HCT116 (cell line): Measurements from ENCODE around the gene HOXD8. TPM values are rescaled to one million over a fixed set of nuclear protein-coding genes. Genes with fewer than 3 reads are reported as not detected.

Experiments used
- ATAC-seq: fragments of 200-7000 bp; cut with Tn5 transposase; 2 replicates; pipeline ENCODE4 v1.9.1; 2020; ENCODE audit warnings: mild to moderate bottlenecking, moderate library complexity
- BruUV-seq: library from RNA; stranded (reverse); fragments of 400-500 nt; replicated peaks from 2 replicates; lab custom pipeline; 2021; lab: Mats Ljungman, UMichigan
- CTCF ChIA-PET: fragments of 300-600 bp; sonication (Branson Sonifier 250); formaldehyde crosslinking; loops from one replicate; lab custom pipeline; 2021; ENCODE audit warnings: antibody characterized with exemption; lab: Charles Lee
- POLR2A ChIA-PET: fragments of 300-600, 350-600 bp; sonication (Branson Sonifier 250); formaldehyde crosslinking; loops from one replicate; lab custom pipeline; 2021; ENCODE audit warnings: antibody characterized with exemption; lab: Charles Lee
- RAD21 ChIA-PET, 2 experiments: fragments of 300-600 bp; sonication (Branson Sonifier 250); formaldehyde crosslinking; loops; one replicate each; lab custom pipeline; 2023; ENCODE audit warnings: low total read pairs in 2 of 2; ENCODE audit not compliant: uncharacterized antibody in 2 of 2, unreplicated experiment in 2 of 2, low non-redundant PET in 1 of 2; lab: Charles Lee
- DNase-seq: peaks from one replicate; pipeline ENCODE4 v3.0.0-alpha.2; 2010; ENCODE audit warnings: low read depth, low spot score
- H2AFZ ChIP-seq: fragments of 200-600 bp; shearing (Covaris generic), sonication (generic); 2 replicates; pipeline ENCODE4 v1.6.1; 2017; ENCODE audit warnings: low read depth, mixed run types, mixed read lengths, antibody characterized with exemption, low read length; ENCODE audit not compliant: poor library complexity, severe bottlenecking
- H3K27ac ChIP-seq: 2 replicates; pipeline ENCODE4 v1.5.1; 2012; ENCODE audit warnings: low read depth, low read length
- H3K27me3 ChIP-seq: fragments of 200-600 bp; sonication (generic); 2 replicates; pipeline ENCODE4 v1.6.1; 2016; ENCODE audit warnings: mixed run types, low read length, mixed read lengths; ENCODE audit not compliant: insufficient read depth
- H3K36me3 ChIP-seq, 2 experiments: fragments of 200-500 bp in 1 of 2; fragments of 200-600 bp in 1 of 2; sonication (Bioruptor generic) in 1 of 2; sonication (generic) in 1 of 2; 2 replicates each; pipeline versions ENCODE4 v1.5.1 to v1.6.1; 2014 to 2016; ENCODE audit warnings: low read length in 2 of 2, inconsistent platforms in 1 of 2, mixed read lengths in 1 of 2, mixed run types in 1 of 2; ENCODE audit not compliant: insufficient read depth in 2 of 2, control insufficient read depth in 1 of 2
- H3K4me1 ChIP-seq, 2 experiments: fragments of 200-600 bp in 1 of 2; sonication (generic) in 1 of 2; 2 replicates each; pipeline versions ENCODE4 v1.5.1 to v1.6.1; 2012 to 2017; ENCODE audit warnings: low read length in 2 of 2, inconsistent platforms in 1 of 2, mild to moderate bottlenecking in 1 of 2, mixed read lengths in 1 of 2, mixed run types in 1 of 2, moderate library complexity in 1 of 2; ENCODE audit not compliant: insufficient read depth in 2 of 2, control insufficient read depth in 1 of 2
- H3K4me2 ChIP-seq: fragments of 200-600 bp; sonication (generic); 2 replicates; pipeline ENCODE4 v1.6.1; 2017; ENCODE audit warnings: mixed run types, low read length, mixed read lengths
- H3K4me3 ChIP-seq, 2 experiments: fragments of 200-600 bp in 1 of 2; sonication (generic) in 1 of 2; replicated peaks in 1 of 2; 2 replicates each; pipeline ENCODE4 v1.5.1; 2011 to 2016; ENCODE audit warnings: low read length in 2 of 2, control low read depth in 1 of 2, low read depth in 1 of 2, mild to moderate bottlenecking in 1 of 2, mixed read lengths in 1 of 2, mixed run types in 1 of 2
- H3K79me2 ChIP-seq: fragments of 200-600 bp; sonication (generic); 2 replicates; pipeline ENCODE4 v1.6.1; 2017; ENCODE audit warnings: mild to moderate bottlenecking, mixed run types, low read length, moderate library complexity, mixed read lengths; ENCODE audit not compliant: insufficient read depth
- H3K9ac ChIP-seq: fragments of 200-600 bp; sonication (generic); 2 replicates; pipeline ENCODE4 v1.6.1; 2016; ENCODE audit warnings: low read length, mixed read lengths
- H3K9me2 ChIP-seq: fragments of 200-600 bp; sonication (generic), shearing (Covaris generic); 2 replicates; pipeline ENCODE4 v1.6.1; 2017; ENCODE audit warnings: mixed run types, mild to moderate bottlenecking, moderate library complexity; ENCODE audit not compliant: insufficient read depth
- H3K9me3 ChIP-seq, 2 experiments: fragments of 200-500 bp in 1 of 2; fragments of 200-600 bp in 1 of 2; sonication (Bioruptor generic) in 1 of 2; sonication (generic) in 1 of 2; 2 replicates each; pipeline ENCODE4 v1.6.1; 2014 to 2017; ENCODE audit warnings: low read length in 2 of 2, mixed read lengths in 2 of 2, inconsistent platforms in 1 of 2, low read depth in 1 of 2, mild to moderate bottlenecking in 1 of 2, mixed run types in 1 of 2, moderate library complexity in 1 of 2; ENCODE audit not compliant: control insufficient read depth in 1 of 2, insufficient read depth in 1 of 2
- H4K20me1 ChIP-seq: fragments of 200-600 bp; sonication (generic), shearing (Covaris generic); 2 replicates; pipeline ENCODE4 v1.6.1; 2017; ENCODE audit warnings: mixed run types, mild to moderate bottlenecking, moderate library complexity; ENCODE audit not compliant: insufficient read depth
- CBX3 ChIP-seq: IDR thresholded peaks from 2 replicates; pipeline ENCODE4 v1.6.1; 2012; ENCODE audit warnings: low read depth
- CEBPB ChIP-seq: IDR thresholded peaks from 2 replicates; pipeline ENCODE4 v1.6.1; 2012; ENCODE audit warnings: low read depth
- CTCF ChIP-seq, 3 experiments: fragments of 200-600 bp in 1 of 3; sonication (generic) in 1 of 3; IDR thresholded peaks in 2 of 3; conservative IDR thresholded peaks in 1 of 3; 2 replicates each; pipeline ENCODE4 v1.5.1; 2012 to 2017; ENCODE audit warnings: low read depth in 2 of 3, low read length in 2 of 3, antibody characterized with exemption in 1 of 3, borderline replicate concordance in 1 of 3, control low read depth in 1 of 3, mild to moderate bottlenecking in 1 of 3, mixed read lengths in 1 of 3, mixed run types in 1 of 3, moderate library complexity in 1 of 3; ENCODE audit not compliant: insufficient read depth in 1 of 3
- EGR1 ChIP-seq: IDR thresholded peaks from 2 replicates; pipeline ENCODE4 v1.6.1; 2012; ENCODE audit warnings: low read depth
- ELF1 ChIP-seq: IDR thresholded peaks from 2 replicates; pipeline ENCODE4 v1.6.1; 2012; ENCODE audit warnings: low read depth, borderline replicate concordance
- EZH2 ChIP-seq: fragments of 200-600 bp; sonication (generic); IDR thresholded peaks from 2 replicates; pipeline ENCODE4 v1.6.1; 2017; ENCODE audit warnings: antibody characterized with exemption, mixed run types
- EZH2phosphoT487 ChIP-seq: fragments of 200-600 bp; IDR thresholded peaks from 2 replicates; pipeline ENCODE4 v1.6.1; 2018; ENCODE audit warnings: antibody characterized with exemption, borderline replicate concordance
- FOSL1 ChIP-seq: IDR thresholded peaks from 2 replicates; pipeline ENCODE4 v1.6.1; 2012; ENCODE audit warnings: low read depth
- JUND ChIP-seq: IDR thresholded peaks from 2 replicates; pipeline ENCODE4 v1.6.1; 2012
- MAX ChIP-seq: IDR thresholded peaks from 2 replicates; pipeline ENCODE4 v1.6.1; 2012
- POLR2A ChIP-seq: IDR thresholded peaks from 2 replicates; pipeline ENCODE4 v1.7.0; 2011; ENCODE audit warnings: borderline replicate concordance; ENCODE audit not compliant: insufficient read depth, insufficient read length; ENCODE audit errors: extremely low read depth
- RAD21 ChIP-seq: IDR thresholded peaks from 2 replicates; pipeline ENCODE4 v1.6.1; 2012; ENCODE audit warnings: low read depth, mild to moderate bottlenecking
- REST ChIP-seq: IDR thresholded peaks from 2 replicates; pipeline ENCODE4 v1.6.1; 2012; ENCODE audit warnings: low read depth
- SIN3A ChIP-seq: IDR thresholded peaks from 2 replicates; pipeline ENCODE4 v1.6.1; 2012; ENCODE audit warnings: low read depth
- SP1 ChIP-seq: IDR thresholded peaks from 2 replicates; pipeline ENCODE4 v1.6.1; 2012; ENCODE audit warnings: low read depth
- SRF ChIP-seq: IDR thresholded peaks from 2 replicates; pipeline ENCODE4 v1.6.1; 2012; ENCODE audit warnings: low read depth
- TCF7L2 ChIP-seq: IDR thresholded peaks from 2 replicates; pipeline ENCODE4 v1.7.0; 2011; ENCODE audit warnings: borderline replicate concordance, inconsistent platforms; ENCODE audit not compliant: insufficient read depth, insufficient read length; ENCODE audit errors: extremely low read depth
- ZBTB33 ChIP-seq: IDR thresholded peaks from 2 replicates; pipeline ENCODE4 v1.6.1; 2011; ENCODE audit warnings: mild to moderate bottlenecking, low read length, moderate library complexity; ENCODE audit not compliant: insufficient replicate concordance; ENCODE audit errors: extremely low read depth
- ZFX ChIP-seq: fragments of 450-650 bp; IDR thresholded peaks from 2 replicates; pipeline ENCODE4 v1.6.1; 2017
- ZNF274 ChIP-seq: fragments of 200-500 bp; sonication (Bioruptor generic); IDR thresholded peaks from 2 replicates; pipeline ENCODE4 v1.6.1; 2014; ENCODE audit warnings: mild to moderate bottlenecking, low read depth, low read length, inconsistent platforms
- intact Hi-C: fragments of 100-400 bp; cut with micrococcal nuclease; formaldehyde crosslinking; loops from 2 replicates; pipeline ENCODE4 v1.10.0; 2022
- total RNA-seq: library from RNA; stranded (reverse); gene quantifications from one replicate; pipeline ENCODE4 v1.2.1, GENCODE V29; 2021; ENCODE audit not compliant: unreplicated experiment

Gene HOXD8
- total RNA-seq, 1 experiment from 2014 or later, result 6.0 TPM

- Histone ChIP-seq H3K27ac (no peak overlapping the region), H3K4me3 (no peak overlapping the region), H3K36me3 (no peaks in the 10 kb centered on the region), H3K79me2 (no peaks in the 10 kb centered on the region), H3K4me2 (no peak overlapping the region), H3K9me3 (no peaks in the 10 kb centered on the region), H2AFZ (no peak overlapping the region), H3K4me1 (peaks cover 0 to 11% of the 10 kb centered on the region in 2 experiments; a peak in 1 of 4 replicates), H3K9me2 (no peaks in the 10 kb centered on the region), H3K9ac (no peak overlapping the region), H4K20me1 (no peaks in the 10 kb centered on the region), H3K27me3 (no peaks in the 10 kb centered on the region)
- ChIA-PET POLR2A (no interaction called here), CTCF (no interaction called here), RAD21 (no interaction called here)
- no TSS peak for BruUV-seq
- TF ChIP-seq ELF1 (no peak), RAD21 (no peak), SP1 (no peak), EZH2 (no peak), FOSL1 (no peak), CEBPB (no peak), SRF (no peak), TCF7L2 (no peak), ZFX (no peak), ZNF274 (no peak), ZBTB33 (no peak), MAX (no peak), SIN3A (no peak), EGR1 (no peak), REST (no peak), EZH2phosphoT487 (no peak), JUND (no peak), POLR2A (no peak), CBX3 (no peak), CTCF (IDR thresholded peaks at IDR 0.05 in 2 of 3, conservative IDR thresholded peaks at IDR 0.05 in 1 of 3; ENCODE audit: borderline replicate concordance in 1 of 3, insufficient read depth in 1 of 3, low read depth in 2 of 3, low read length in 2 of 3) (no peak)
- intact Hi-C loops, result no loop called here
- DNase-seq, result no peak
- no peak for ATAC-seq
These were observed 24.3 kb upstream of the HOXD8 start for GRCh38 chr2:176105078-176105729.
